MV-4-11 (cell line): ENCODE results near the gene ATF5.
"Not testable (repeated sequence)": the region's sequence is repeated elsewhere in the genome, so short reads cannot be mapped to it uniquely, and the experiment has no call there.

ENCODE experiments used
- DNase-seq: peaks from one replicate; lab custom pipeline; 2025; lab: John Stamatoyannopoulos, UW

Gene ATF5

GRCh38 chr19:49923055-49924003 is 5.7 kb upstream of the ATF5 start:
- DNase-seq: peak; percentile 87

- DNase-seq: no peak
Measured at GRCh38 chr19:49924004-49924880, 4.8 kb upstream of the ATF5 start.

GRCh38 chr19:49924881-49925210 is 4.2 kb upstream of the ATF5 start:
- not testable (repeated sequence) for DNase-seq

GRCh38 chr19:49925486-49925885 is 3.5 kb upstream of the ATF5 start:
- no peak for DNase-seq

DNA sequence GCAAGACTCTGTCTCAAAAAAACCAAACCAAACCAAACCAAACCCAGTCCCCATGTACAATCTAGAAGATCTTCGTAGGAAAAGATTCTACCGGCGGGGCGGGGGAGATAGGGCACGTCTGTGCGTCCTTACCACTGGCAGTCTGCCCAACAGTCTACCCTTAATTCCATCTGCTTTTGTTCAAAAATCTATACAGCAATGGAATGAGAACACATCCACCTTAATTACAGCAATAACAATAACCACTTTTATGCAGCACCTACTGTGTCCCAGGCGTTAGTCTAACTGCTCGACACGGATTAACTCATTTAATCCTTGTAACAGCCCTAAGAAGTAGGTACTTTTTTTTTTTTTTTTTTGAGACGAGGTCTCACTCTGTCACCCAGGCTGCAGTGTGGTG is 2.5 kb upstream of the ATF5 start:
- no peak for DNase-seq

DNA sequence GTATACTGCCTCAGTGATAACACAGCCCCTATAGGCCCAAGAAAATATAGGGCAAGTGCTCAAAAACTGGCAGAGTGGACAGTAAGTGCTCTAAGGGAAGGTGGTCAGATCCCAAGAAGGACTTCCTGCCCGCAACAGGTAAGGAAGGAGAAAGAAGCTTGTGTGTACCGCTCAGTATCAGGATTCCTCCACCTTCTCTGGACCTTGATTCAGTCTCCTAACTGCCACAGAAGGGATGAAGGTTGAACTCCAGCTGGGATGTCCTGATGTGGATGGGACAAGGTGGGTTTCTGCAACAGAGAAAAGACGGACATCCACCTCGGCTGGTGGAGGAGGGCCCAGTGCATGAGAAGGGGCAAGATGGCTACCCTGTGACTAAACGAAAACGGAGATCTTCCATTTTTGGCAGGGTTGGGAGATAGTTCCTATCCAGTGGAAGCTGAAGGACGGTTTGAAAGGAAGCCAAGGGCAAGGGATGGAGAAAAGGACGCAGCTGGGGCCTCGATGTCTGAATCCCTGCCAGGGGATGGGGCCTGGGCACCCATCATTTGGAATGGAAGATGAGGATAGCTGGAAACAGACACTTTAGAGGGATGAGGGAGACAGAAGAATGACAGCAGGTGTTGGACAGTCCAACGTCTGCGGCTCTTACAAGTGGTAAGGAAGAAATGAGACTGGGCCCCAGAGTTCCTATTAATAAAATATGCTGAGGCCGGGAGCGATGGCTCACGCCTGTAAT is 1.3 kb upstream of the ATF5 start:
- DNase-seq: no peak

DNA sequence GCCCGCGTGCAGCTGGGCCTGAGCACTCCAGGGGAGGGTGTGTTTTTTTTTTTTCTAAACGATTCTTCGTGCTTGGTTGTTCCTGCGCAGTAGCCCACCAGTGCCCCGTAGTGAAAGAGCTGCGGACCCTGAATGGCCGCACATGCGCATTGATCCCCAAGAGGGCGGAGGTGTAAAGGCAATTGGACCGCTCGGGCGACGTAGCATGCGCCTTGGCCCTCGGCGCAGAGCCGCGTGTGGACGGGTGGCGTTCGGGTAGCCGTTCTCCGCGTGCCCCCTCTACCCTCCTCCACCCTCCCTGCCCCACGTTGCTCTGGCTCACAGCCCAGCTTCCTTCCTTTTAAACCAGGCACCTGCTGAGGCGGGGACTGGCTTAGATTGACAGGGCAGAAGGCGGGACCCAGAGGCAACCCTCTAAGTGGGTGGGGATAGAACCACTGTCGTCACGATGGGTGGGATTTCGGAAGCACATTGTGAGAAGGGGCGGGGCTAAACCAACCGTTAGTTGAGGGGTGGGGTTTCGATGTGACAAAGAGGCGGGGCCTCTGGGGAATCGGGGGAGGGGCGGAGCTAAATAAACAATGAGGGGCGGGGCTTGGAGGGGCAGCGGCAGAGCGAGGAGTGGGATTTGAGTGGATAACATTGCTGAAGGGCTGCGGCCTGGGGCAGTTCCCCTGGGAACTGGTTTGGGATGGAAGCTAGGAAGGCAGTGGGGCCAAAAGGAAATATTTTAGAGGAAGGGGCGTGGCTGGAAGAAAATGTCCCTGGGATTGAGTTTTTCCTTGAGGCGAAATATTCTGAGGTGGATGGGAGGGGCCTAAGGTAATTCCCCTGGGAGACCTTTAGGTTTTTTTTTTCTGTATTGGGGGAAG is 842 bp downstream of the ATF5 start:
- DNase-seq: peak; percentile 98

GRCh38 chr19:49930483-49931011 is 1.5 kb downstream of the ATF5 start:
- DNase-seq: peak; percentile 25

DNA sequence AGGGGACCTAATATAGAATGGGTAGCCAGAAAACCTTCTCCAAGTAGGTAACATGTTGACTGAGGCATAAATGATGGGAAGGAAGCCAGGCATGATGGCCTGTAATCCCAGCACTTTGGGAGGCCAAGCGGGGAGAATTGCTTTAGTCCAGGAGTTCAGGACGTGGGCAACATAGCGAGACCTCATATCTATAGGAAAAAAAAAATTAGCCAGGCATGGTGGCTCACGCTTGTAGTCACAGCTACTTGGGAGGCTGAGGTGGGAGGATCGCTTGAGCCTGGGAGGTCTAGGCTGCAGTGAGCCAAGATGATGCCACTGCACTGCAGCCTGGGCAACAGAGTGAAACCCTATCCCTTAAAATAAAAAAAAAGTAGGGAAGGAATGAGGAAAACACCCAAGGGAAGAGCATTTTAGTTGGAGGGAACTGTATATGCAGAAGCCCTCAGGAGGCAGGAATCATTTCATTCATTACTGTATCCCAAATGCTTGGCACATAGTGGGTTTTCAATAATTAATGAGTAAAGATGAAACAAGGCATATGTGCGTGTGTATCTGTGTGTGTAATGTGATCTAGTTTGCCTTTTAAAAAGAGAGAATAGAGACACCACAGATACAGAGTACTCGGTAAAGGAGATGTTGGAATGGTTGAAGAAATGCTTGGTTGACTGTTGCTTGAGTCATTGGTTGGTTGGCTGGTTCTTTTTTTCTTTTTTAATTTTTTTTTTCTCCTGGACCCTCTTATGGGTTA is 2.5 kb downstream of the ATF5 start:
- DNase-seq: no peak

- DNase-seq: no peak
Measured at GRCh38 chr19:49932041-49932451, 3.0 kb downstream of the ATF5 start.

- no peak for DNase-seq
Measured at GRCh38 chr19:49932731-49933131, 3.7 kb downstream of the ATF5 start.

DNA sequence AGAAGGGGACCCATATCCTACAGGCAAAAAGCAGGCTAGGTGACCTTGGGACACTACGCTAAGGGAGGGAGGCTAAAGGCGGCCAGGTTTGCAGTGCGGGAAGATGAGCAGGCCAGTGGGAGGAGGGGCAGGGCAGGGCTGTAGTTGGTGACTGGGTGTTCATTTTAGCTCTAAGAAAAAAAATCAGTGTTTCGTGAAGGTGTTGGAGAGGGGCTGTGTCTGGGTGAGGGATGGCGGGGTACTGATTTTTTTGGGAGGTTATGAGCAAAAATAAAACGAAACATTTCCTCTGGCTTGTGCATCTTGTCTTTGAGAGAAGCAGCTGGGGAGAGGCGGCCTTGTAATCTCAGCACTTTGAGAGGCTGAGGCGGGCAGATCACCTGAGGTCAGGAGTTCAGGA is 4.6 kb downstream of the ATF5 start:
- no peak for DNase-seq

GRCh38 chr19:49936549-49936948 is 7.5 kb downstream of the ATF5 start:
- DNase-seq: no peak

- peak; percentile 70 for DNase-seq
Measured at GRCh38 chr19:49937750-49938381, 8.9 kb downstream of the ATF5 start.

DNA sequence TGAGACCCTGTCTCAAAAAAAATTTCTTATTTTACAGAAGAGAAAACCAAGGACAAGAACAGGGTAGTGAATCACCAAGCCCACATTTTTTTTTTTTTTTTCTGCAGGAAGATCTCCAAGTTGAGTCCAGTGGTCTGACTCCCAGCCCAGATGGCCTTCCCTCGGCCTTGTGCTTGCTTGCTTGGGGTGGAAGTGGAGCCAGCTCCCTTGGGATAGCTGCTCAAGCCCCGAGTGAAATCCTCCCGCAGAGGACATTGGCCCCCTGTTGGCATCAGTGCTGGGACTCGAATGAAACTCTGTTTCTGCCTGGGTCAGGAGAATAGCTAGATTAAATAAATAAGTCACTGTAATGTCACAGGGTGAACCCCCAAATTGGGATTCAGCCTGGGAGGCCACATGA is 9.7 kb downstream of the ATF5 start:
- DNase-seq: no peak

DNA sequence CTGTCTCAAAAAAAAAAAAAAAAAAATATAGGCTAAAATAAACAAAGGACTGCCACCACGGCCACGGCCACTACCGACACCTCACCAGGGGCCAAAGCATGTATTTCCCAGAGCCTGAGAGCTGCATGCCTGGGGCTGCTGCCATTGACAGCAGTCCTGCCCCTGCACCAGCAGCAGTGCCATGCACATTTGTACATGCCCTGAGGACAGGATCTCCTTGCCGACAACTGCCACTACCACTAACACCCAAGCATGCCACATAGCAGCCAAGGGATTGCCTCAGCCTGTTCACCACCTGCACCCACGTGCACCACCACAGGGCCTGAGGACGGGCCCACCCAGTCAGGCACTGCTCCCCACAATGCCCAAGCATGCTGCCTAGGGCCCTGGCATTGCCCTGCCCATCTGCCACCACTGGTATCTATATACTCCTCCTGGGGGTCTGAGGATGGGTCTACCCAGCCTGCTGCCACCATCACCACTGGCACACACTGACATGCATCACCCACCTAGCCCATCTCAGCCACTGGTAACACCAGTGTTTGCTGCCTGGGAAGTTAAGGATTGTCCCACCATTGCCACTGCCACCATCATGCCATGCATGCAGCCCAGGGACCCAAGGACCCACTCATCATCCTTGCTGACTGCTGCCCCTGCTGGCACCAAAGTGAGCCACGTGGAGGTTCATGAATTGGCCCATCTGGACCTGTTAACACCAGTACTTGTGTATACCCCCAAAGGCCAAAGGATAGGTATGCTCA is 10.9 kb downstream of the ATF5 start:
- no peak for DNase-seq

DNA sequence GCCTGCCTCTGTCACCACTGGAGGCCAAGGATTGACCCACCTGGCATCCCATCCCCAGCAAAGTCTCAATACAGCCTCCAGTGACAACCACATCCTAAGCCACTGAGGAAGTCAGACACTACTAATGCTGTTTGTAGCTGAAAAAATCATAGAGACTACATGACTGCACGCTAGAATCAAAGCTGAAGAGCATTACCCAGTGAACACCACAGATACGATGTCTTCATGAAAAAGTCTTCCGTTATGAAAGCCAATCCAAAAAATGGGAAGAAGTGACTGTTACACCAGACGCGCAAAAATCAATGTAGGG is 11.4 kb downstream of the ATF5 start:
- no peak for DNase-seq

- DNase-seq: peak; percentile 77
Measured at GRCh38 chr19:49944567-49944966, 15.6 kb downstream of the ATF5 start.

GRCh38 chr19:49946415-49946814 is 17.4 kb downstream of the ATF5 start:
- DNase-seq: no peak
